ENCODE measurements around the gene FAM83G.

DNA sequence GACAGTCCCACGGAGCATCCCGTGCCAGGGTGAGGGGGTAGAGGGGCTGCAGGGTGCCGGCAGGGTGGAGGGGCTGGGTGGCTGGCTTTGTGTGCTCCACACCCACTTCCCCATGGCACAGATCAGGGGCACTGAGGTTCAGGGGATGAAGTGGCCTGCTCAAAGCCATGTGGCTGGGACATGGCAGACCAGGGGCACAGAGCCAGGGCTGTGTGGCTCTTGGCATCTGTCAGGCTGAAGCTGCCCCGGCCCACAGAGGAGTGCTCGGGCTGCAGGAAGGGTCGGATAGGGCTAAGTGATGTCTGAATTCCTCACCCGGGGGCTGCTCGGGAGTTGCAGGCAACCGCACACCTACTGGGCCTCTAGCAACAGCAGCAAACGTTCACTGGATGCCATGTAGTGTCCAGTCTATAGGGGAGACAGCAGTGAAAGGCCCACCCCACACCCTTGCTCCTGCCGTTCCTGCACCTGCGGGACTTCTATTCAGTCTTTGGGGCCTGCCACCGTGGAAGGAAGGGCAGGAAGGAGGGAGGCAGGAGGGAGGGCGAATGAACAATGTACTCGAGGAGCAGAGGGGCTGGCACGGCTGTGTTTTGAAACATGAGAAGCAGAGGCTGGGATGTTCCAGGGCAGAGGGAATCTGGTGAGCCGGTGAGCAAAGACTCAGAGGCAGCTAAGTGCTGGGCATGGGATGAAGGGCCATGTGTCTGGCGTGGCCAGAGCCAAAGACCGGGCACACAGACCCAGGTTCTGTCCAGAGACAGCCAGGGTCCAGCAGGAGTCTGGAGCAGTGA lies 37.5 kb downstream of the FAM83G start:
- TF ChIP-seq, protein P1, sequence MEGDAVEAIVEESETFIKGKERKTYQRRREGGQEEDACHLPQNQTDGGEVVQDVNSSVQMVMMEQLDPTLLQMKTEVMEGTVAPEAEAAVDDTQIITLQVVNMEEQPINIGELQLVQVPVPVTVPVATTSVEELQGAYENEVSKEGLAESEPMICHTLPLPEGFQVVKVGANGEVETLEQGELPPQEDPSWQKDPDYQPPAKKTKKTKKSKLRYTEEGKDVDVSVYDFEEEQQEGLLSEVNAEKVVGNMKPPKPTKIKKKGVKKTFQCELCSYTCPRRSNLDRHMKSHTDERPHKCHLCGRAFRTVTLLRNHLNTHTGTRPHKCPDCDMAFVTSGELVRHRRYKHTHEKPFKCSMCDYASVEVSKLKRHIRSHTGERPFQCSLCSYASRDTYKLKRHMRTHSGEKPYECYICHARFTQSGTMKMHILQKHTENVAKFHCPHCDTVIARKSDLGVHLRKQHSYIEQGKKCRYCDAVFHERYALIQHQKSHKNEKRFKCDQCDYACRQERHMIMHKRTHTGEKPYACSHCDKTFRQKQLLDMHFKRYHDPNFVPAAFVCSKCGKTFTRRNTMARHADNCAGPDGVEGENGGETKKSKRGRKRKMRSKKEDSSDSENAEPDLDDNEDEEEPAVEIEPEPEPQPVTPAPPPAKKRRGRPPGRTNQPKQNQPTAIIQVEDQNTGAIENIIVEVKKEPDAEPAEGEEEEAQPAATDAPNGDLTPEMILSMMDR (conservative IDR thresholded peaks at IDR 0.05; ENCODE audit: low read length): no peak
- TF ChIP-seq EZH2phosphoT487 (IDR thresholded peaks at IDR 0.05; ENCODE audit: borderline replicate concordance, low read depth, low read length): no peak
